ENCODE results near the gene CDK5RAP1. TPM values are rescaled to one million over a fixed set of nuclear protein-coding genes. Genes with fewer than 3 reads are reported as not detected.

The CDK5RAP1 gene
- total RNA-seq, 1 donor from 2014 or later, result 59.6 TPM

- Mint-ChIP-seq H3K4me1 (ENCODE audit: low read depth) (no peaks in the 10 kb centered on the region), H3K36me3 (ENCODE audit: insufficient read depth) (peaks cover 10% of the 10 kb centered on the region), H3K27me3 (no peaks in the 10 kb centered on the region), H3K4me3 (ENCODE audit: low read depth) (no peak overlapping the region), H3K27ac (no peak overlapping the region), H3K9me3 (ENCODE audit: low read depth) (no peaks in the 10 kb centered on the region)
- TF ChIP-seq CTCF (IDR thresholded peaks at IDR 0.05; ENCODE audit: unreplicated experiment), result no peak
- DNase-seq (ENCODE audit: low spot score, unreplicated experiment), result no peak
These were observed 6.5 kb upstream of the CDK5RAP1 start for GRCh38 chr20:33407796-33408195.

- Mint-ChIP-seq H3K36me3 (ENCODE audit: insufficient read depth) (peaks cover 10% of the 10 kb centered on the region), H3K27me3 (no peaks in the 10 kb centered on the region), H3K4me1 (ENCODE audit: low read depth) (peaks cover 2% of the 10 kb centered on the region), H3K4me3 (ENCODE audit: low read depth) (no peak overlapping the region), H3K27ac (no peak overlapping the region), H3K9me3 (ENCODE audit: low read depth) (no peaks in the 10 kb centered on the region)
- DNase-seq (ENCODE audit: low spot score, unreplicated experiment), result no peak
- no peak for TF ChIP-seq CTCF (IDR thresholded peaks at IDR 0.05; ENCODE audit: unreplicated experiment)
These were observed 5.9 kb upstream of the CDK5RAP1 start for GRCh38 chr20:33407251-33407650.

GRCh38 chr20:33404281-33404680, 3.0 kb upstream of the CDK5RAP1 start:
- H3K9me3 Mint-ChIP-seq (ENCODE audit: low read depth), result no peaks in the 10 kb centered on the region
- no peak overlapping the region for H3K27ac Mint-ChIP-seq
- H3K4me3 Mint-ChIP-seq (ENCODE audit: low read depth), result no peak overlapping the region
- TF ChIP-seq CTCF (IDR thresholded peaks at IDR 0.05; ENCODE audit: unreplicated experiment), result no peak
- DNase-seq (ENCODE audit: low spot score, unreplicated experiment), result no peak
- peaks cover 9% of the 10 kb centered on the region for H3K36me3 Mint-ChIP-seq (ENCODE audit: insufficient read depth)
- peaks cover 16% of the 10 kb centered on the region for H3K4me1 Mint-ChIP-seq (ENCODE audit: low read depth)
- H3K27me3 Mint-ChIP-seq, result no peaks in the 10 kb centered on the region

GRCh38 chr20:33401921-33402369, 626 bp upstream of the CDK5RAP1 start:
- DNase-seq (ENCODE audit: low spot score, unreplicated experiment), result no peak
- no peak for TF ChIP-seq CTCF (IDR thresholded peaks at IDR 0.05; ENCODE audit: unreplicated experiment)
- no peaks in the 10 kb centered on the region for H3K9me3 Mint-ChIP-seq (ENCODE audit: low read depth)
- no peaks in the 10 kb centered on the region for H3K36me3 Mint-ChIP-seq (ENCODE audit: insufficient read depth)
- H3K27me3 Mint-ChIP-seq, result no peaks in the 10 kb centered on the region
- H3K4me1 Mint-ChIP-seq (ENCODE audit: low read depth), result peaks cover 16% of the 10 kb centered on the region
- peak overlapping the region; percentile 93 for H3K4me3 Mint-ChIP-seq (ENCODE audit: low read depth)
- peak overlapping the region; percentile 14 for H3K27ac Mint-ChIP-seq

GRCh38 chr20:33400812-33401183, 521 bp downstream of the CDK5RAP1 start:
- H3K4me3 Mint-ChIP-seq (ENCODE audit: low read depth), result peak overlapping the region; percentile 93
- H3K27me3 Mint-ChIP-seq, result no peaks in the 10 kb centered on the region
- no peaks in the 10 kb centered on the region for H3K9me3 Mint-ChIP-seq (ENCODE audit: low read depth)
- H3K4me1 Mint-ChIP-seq (ENCODE audit: low read depth), result peaks cover 16% of the 10 kb centered on the region
- no peak for DNase-seq (ENCODE audit: low spot score, unreplicated experiment)
- H3K36me3 Mint-ChIP-seq (ENCODE audit: insufficient read depth), result peaks cover 1% of the 10 kb centered on the region
- peak; percentile 38 for TF ChIP-seq CTCF (IDR thresholded peaks at IDR 0.05; ENCODE audit: unreplicated experiment)
- H3K27ac Mint-ChIP-seq, result peak overlapping the region; percentile 34

Data from progenitor cell of endocrine pancreas (in vitro differentiated cells).